Central memory CD4-positive, alpha-beta T cell (primary cell): ENCODE results near the gene SPRR3.
"Not testable (repeated sequence)": the region's sequence is repeated elsewhere in the genome, so short reads cannot be mapped to it uniquely, and the experiment has no call there.

Source experiments
- DNase-seq: peaks from one replicate; pipeline ENCODE4 v3.0.0; 2022

Gene SPRR3

DNA sequence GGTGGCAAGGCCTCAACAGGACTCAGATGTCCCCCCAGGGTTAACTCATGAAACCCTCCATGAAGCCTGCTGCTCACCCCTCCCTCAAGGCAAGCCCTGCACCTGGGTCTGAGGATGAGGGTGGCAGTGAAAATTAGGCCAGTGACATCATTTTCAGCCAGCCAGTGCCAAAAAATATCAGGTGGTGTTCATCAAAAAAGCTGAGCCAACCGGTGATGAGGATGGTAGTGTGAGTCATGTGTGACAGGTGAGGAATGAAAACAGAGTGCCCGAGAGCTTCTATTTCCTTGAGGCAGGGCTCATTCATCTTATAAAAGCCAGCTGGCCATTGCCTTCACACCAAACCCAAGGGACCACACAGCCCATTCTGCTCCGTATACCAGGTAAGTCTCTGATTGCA, 17.8 kb upstream of the SPRR3 start, which contains the start of gene SPRR1A:
Gene SPRR1A (plus strand): TSS at position 339 of the 400 bp plus-strand sequence. CDS start 1,150 bp downstream, outside the sequence.
- no peak for DNase-seq

DNA sequence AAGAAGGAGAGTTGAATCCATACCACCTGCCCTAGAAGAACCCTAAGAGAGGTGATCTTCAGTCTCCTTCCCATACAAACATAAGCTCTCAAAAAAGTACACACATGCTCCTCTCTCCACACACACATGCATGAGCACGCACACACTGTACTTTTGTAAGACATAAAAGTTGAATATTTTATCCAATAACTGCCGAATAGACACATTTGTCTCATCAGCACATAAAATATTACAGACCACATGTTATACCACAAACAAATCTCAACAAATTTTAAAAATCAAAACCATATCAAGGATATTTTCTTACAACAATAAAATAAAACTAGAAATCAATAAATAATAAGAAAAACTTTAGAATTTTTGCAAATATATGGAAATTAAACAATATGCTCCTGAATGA, 15.0 kb upstream of the SPRR3 start:
- DNase-seq, result no peak

- no peak for DNase-seq
These were observed 8.4 kb upstream of the SPRR3 start for GRCh38 chr1:152993186-152993585.

DNA sequence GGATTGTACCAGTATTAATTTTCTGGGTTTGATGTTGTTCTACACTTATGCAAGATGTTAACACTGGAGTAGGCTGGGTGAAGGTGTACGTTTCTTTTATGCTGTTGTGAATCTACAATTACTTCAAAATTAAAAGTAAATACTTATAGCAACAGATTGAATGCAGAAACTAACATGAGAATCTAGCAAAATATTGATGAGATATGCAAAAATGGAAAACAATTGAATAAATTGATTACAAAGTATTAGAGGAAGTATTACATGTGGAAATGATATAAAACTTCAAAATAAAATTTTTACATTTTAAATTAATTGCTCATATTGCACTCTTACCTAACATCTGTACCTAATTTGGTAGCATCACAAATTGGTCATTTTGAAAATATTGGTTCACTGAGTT, 5.7 kb upstream of the SPRR3 start:
- DNase-seq, result no peak

DNA sequence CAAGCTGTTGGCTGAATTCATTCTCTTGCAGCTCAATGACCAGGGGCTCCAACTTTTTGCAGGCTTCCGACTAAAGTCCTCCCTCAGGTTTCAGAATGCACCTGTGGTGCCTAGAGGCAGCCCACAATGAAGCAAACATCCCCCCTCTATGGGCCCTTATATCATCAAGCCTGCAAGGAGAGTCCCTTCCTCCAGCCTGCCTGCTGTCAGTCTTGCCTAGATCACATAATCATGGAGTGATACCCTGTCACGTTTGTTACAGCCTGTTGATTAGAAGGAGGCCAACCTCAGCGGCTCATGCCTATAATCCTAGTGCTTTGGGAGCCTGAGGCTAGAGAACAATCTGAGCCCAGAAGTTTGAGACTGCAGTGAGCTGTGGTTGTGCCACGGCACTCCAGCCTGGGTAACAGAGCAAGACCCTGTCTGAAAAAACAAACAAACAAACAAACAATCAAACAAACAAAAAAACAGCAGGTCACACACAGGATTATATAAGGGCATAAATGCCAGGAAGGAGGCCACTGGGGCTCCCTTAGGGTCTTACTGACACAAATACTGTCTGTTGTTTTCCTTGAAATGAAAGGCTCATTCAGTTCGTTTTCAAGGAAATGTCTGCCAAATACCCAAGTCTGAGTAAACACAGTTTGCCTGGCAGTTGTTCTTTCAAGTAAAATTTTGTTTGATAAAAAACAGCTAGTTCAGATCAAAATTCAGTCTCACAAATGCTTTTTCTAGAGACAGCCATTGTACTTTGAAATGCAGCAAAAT, 4.7 kb upstream of the SPRR3 start:
- no peak for DNase-seq

- no peak for DNase-seq
These were observed 3.6 kb upstream of the SPRR3 start for GRCh38 chr1:152997901-152998300.

DNA sequence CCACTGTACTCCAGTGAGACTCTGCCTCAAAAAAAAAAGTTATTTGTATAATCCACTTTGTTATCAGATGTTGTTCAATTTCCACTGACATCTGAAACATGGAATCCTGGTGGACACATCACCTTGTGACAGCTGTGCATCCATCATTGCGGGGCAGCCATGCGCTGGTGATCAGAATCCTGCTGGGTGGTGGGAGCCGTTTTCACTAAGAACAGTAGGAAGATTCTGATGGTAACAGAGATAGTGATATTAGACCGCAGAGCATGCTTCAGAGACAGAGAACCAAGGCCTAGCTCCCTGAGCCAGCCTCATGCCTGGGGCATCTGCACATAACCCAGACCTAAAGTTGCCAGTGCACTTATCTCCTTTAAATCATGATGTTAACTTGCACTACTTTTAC, 3.1 kb upstream of the SPRR3 start:
- no peak for DNase-seq

DNA sequence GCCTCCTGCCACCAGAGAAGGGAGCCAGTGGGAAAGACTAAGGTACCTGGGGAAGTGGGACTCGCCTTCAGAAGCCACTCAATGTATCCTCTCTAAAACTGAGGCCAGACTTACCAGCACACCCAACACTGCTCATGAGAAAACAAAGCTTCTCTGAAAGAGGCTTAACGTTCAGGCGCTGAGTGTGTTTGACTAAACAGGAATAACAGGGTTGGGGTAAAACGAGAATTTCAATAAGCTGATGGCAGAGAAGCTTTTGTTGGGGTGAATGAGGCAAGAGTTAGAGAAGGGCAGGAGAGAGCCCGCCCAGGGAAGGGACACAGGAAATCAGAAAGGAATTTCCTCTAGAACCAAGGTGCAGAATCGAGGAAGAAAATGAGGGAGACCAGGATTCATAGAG, 1.7 kb upstream of the SPRR3 start:
- no peak for DNase-seq

DNA sequence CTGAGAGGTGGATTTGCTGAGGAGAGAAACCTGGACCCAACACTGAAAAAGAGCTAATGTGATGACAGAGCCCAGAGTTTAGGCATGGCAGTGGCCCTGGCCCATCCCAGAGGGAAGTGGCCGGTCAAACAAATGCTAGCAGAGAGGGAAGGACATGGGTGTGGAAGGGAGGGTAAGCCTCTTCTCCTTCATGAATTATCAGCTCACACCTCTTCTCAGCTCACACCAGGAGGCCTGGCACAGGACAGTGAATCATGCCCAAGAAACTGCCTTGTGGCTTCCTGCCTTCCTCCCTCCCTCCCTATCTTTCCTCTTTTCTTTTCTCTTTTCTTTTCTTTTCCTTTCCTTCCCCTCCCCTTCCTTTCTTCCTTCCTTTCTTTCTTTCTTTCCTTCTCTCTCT, 1.3 kb upstream of the SPRR3 start:
- no peak for DNase-seq

DNA sequence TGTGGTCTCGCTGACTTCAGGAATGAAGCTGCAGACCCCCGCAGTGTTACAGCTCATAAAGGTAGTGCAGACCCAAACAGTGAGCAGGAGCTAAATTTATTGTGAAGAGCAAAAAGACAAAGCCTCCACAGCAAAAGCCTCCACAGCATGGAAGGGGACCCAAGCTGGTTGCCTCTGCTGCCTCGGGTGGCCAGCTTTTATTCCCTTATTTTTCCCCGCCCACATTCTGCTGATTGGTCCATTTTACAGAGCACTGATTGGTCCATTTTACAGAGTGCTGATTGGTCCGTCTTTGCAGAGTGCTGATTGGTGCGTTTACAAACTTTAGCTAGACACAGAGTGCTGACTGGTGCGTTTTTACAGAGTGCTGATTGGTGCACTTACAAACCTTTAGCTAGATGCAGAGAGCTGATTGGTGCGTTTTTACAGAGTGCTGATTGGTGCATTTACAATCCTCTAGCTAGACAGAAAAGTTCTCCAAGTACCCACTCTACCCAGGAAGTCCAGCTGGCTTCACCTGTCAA, 9.7 kb downstream of the SPRR3 start:
- DNase-seq, result not testable (repeated sequence)

GRCh38 chr1:153021829-153022228, 20.3 kb downstream of the SPRR3 start:
- not testable (repeated sequence) for DNase-seq

DNA sequence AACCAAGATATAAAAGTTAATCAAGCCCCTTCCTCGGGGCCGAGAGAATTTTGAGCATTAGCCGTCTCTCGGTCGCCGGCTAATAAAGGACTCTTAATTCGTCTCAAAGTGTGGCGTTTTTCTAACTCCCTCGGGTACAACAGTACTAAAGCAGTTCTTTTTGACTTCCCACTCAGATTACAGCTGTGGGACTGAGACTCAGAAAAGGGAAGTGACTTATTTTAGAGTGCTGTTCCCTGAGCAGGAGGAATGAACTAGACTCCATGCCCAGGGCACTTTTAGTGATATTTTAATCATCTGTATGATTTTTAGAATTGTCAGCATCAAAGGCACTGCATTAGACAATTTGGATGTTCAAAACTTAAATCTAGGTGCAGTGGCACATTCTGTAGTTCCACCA, 20.8 kb downstream of the SPRR3 start:
- DNase-seq, result not testable (repeated sequence)

DNA sequence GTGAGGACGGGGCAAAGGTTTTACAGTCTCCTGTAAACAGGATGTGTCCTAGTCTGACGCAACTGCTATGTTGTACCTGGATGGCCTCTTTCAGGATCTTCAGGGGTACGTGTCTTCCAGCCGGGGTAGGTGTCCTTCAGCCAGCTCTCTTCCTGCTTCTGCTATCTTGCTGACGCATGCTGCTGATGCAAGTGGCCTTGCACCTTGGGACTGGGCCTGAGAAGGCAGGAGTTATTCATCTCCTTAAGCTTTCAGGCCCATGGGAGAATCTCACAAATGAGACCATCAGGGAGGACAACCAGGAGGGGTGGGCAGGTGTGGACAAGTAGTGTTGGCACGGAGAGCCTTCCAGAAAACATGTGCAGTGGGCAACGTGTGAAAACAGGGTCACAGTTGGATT, 21.6 kb downstream of the SPRR3 start:
- DNase-seq, result no peak

DNA sequence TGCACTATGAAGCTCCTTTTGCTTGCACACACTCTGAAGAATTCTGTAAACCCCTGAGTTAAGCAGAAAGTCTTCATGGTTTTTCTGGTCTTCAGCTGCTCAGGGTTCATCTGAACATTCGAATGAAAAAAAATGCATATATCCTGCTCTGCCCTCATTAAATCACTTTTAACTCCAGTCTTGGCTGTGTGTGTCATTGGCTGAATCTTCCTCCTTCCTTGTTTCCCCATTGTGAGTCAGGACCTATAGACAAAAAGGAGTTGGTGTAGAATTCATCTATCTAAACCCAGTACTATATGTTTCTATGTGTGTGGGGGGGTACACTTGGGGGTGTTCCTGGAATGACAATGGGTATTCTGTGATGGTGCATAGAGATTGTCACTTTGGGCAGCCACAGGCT, 22.9 kb downstream of the SPRR3 start:
- no peak for DNase-seq

GRCh38 chr1:153025797-153026196, 24.2 kb downstream of the SPRR3 start:
- no peak for DNase-seq

- no peak for DNase-seq
These were observed 27.2 kb downstream of the SPRR3 start for GRCh38 chr1:153028766-153029165.

- DNase-seq, result no peak
These were observed 29.3 kb downstream of the SPRR3 start, which contains the start of gene SPRR1B for GRCh38 chr1:153030895-153031294. Gene SPRR1B, plus strand, starts transcription at chr1:153031203. Its CDS starts 1,143 bp downstream, at chr1:153032346.

DNA sequence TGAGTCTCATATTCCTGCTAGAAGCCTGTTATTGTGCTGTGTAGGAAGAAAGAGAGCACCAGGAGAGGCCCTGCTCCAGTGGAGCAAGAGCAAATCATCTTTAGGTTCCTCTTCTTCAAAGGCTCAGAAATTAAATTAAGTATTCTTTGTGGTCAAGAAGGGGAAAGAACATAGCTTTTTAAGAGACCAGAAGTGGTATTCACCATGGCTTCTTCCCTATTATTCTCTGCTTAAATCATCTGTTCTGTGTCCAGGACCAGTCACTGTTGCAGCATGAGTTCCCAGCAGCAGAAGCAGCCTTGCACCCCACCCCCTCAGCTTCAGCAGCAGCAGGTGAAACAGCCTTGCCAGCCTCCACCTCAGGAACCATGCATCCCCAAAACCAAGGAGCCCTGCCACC, 30.5 kb downstream of the SPRR3 start:
- no peak for DNase-seq

- no peak for DNase-seq
These were observed 31.2 kb downstream of the SPRR3 start for GRCh38 chr1:153032677-153033308.

DNA sequence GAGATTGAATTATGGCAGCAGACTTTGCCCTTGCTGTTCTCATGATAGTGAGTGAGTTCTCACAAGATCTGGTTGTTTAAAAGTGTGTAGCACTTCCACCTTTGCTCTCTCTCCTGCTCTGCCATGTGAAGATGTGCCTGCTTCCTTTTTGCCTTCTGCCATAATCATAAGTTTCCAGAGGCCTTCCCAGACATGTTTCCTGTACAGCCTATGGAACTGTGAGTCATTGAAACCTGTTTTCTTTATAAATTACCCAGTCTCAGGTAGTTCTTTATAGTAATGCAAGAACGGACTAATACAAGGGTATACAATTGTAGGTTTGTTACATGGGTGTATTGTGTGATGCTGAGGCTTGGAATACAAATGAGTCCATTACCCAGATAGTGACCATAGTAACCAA, 33.7 kb downstream of the SPRR3 start:
- no peak for DNase-seq

DNA sequence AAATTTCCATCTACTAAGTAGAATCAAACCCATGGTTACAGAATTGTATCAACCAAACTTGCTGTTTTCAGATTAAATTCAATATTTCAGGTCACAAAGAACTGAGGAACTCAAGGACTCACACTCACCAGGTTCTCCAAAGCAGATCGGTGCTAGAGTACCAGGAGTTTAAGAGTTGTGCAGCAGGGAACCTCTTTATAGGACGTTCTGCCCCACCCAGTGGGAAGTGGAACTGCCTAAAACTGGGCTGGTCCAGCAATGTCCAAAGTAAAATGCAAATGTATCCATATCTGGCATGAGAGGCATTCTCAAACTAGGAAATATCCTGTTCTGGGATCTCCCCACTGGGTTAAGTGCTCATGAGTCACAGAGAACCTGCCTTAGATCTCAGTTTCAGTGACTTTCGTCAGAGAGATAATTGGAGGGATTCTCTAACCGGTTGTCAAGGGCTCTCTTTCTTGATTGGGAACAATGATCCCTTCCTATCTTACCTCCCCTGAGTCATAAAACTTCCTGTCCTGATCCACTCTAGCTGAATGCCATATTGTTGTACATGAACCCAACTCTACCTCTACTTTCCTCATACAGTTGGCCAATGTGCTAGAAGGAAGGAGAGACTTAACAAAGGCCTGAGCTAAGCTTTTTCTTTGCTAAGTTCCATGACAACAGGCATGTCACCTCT, 39.5 kb downstream of the SPRR3 start, which contains the start of gene SPRR2D:
Gene SPRR2D (minus strand): TSS at position 171 of the 682 bp plus-strand sequence. CDS start 774 bp downstream, outside the sequence.
- no peak for DNase-seq

DNA sequence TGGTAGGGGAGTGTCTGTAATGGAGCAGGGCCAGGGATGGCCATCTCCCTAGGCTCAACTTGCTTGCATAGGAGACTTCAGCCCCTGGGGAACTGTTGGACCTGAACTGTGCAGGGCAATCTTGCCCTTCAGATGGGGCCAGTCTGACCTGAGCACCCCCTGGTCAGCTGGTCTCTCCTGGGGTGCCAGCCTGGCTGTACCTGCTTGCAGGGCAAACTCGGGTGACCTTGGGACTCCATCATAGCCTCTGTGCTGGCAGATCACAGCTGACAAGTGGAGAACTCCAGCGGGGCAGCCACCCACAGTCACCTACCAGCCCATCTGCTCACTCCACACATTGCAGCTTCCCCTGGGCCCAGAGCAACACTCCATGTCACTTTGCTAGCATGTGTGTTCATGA, 47.7 kb downstream of the SPRR3 start:
- DNase-seq, result no peak
